A549 (cell line): ENCODE measurements around the gene HOXB4. TPM values are rescaled to one million over a fixed set of nuclear protein-coding genes. Genes with fewer than 3 reads are reported as not detected.
A peak's percentile ranks its signal among the peaks of the same experiment; 100 is the strongest.

Source experiments
- ATAC-seq, 2 experiments: fragments of 200-7000 bp in 1 of 2; fragments of >200 bp in 1 of 2; cut with Nextera tagmentation in 1 of 2; cut with Tn5 transposase in 1 of 2; 3 replicates each; pipeline versions ENCODE4 v1.8.0 to v1.9.1; 2018 to 2020; ENCODE audit warnings: mild to moderate bottlenecking in 1 of 2, moderate library complexity in 1 of 2
- CTCF ChIA-PET: fragments of 300-600 bp; sonication (Branson Sonifier 250); formaldehyde crosslinking; extraction: SDS; loops from one replicate; lab custom pipeline; 2021; ENCODE audit warnings: antibody characterized with exemption, inconsistent platforms; lab: Yijun Ruan, JAX
- POLR2A ChIA-PET: fragments of 350-600 bp; formaldehyde crosslinking; extraction: SDS; loops from one replicate; lab custom pipeline; 2021; ENCODE audit warnings: antibody characterized with exemption, inconsistent platforms; lab: Yijun Ruan, JAX
- DNase-seq, 2 experiments: peaks; one replicate each; pipeline versions ENCODE4 v3.0.0 to v3.0.0-alpha.2; 2011 to 2016; ENCODE audit warnings: low read depth in 1 of 2, low spot score in 1 of 2
- FAIRE-seq: peaks from 2 replicates; lab custom pipeline; 2011; peaks lifted over from hg19 to GRCh38; lab: Jason Lieb, UNC
- H3K27ac ChIP-seq, 2 experiments: fragments of >200 bp; sonication (Bioruptor Twin); formaldehyde crosslinking; 3 replicates each; pipeline ENCODE4 v1.5.1; 2016 to 2017
- H3K4me1 ChIP-seq: fragments of >200 bp; sonication (Bioruptor Twin); formaldehyde crosslinking; 3 replicates; pipeline ENCODE4 v1.6.1; 2016
- H3K4me2 ChIP-seq: fragments of >200 bp; sonication (Bioruptor Twin); formaldehyde crosslinking; 3 replicates; pipeline ENCODE4 v1.6.1; 2016
- H3K4me3 ChIP-seq: fragments of >200 bp; sonication (Bioruptor Twin); formaldehyde crosslinking; 3 replicates; pipeline ENCODE4 v1.5.1; 2016
- H3K9me3 ChIP-seq: fragments of >200 bp; sonication (Bioruptor Twin); formaldehyde crosslinking; 3 replicates; pipeline ENCODE4 v1.6.1; 2016
- CHD2 ChIP-seq: fragments of 150-350 bp; IDR thresholded peaks from 2 replicates; pipeline ENCODE4 v1.6.1; 2014; ENCODE audit warnings: low read length; ENCODE audit not compliant: partially characterized antibody
- CTCF ChIP-seq: fragments of >200 bp; sonication (Bioruptor Twin); formaldehyde crosslinking; IDR thresholded peaks from 3 replicates; pipeline ENCODE4 v1.5.1; 2016
- EHMT2 ChIP-seq: fragments of 200-600 bp; sonication (generic); IDR thresholded peaks from 2 replicates; pipeline ENCODE4 v1.6.1; 2016; ENCODE audit warnings: antibody characterized with exemption, low read depth, mild to moderate bottlenecking, moderate library complexity
- FOSB ChIP-seq: fragments of 250-450 bp; sonication (Bioruptor Pico); IDR thresholded peaks from 2 replicates; pipeline ENCODE4 v1.5.0; 2020; ENCODE audit warnings: mild to moderate bottlenecking, moderate library complexity
- FOXS1 ChIP-seq: fragments of 250-450 bp; sonication (Bioruptor Pico); IDR thresholded peaks from 2 replicates; pipeline ENCODE4 v1.5.0; 2020; ENCODE audit warnings: mild to moderate bottlenecking, moderate library complexity
- HDAC2 ChIP-seq: fragments of 200-600 bp; sonication (generic); IDR thresholded peaks from 2 replicates; pipeline ENCODE4 v1.6.1; 2016
- MYC ChIP-seq: IDR thresholded peaks from 2 replicates; pipeline ENCODE4 v1.6.1; 2012; ENCODE audit warnings: mild to moderate bottlenecking, inconsistent platforms, low read length, improper control_type of control experiment, borderline replicate concordance
- PHF8 ChIP-seq: fragments of 200-600 bp; sonication (generic); IDR thresholded peaks from 2 replicates; pipeline ENCODE4 v1.6.1; 2016; ENCODE audit warnings: low read depth, mild to moderate bottlenecking, antibody characterized with exemption, moderate library complexity, borderline replicate concordance
- RAD21 ChIP-seq, 2 experiments: fragments of >200 bp in 1 of 2; sonication (Bioruptor Twin) in 1 of 2; formaldehyde crosslinking in 1 of 2; IDR thresholded peaks in 1 of 2; conservative IDR thresholded peaks in 1 of 2; 2 replicates in 1 of 2; 3 replicates in 1 of 2; pipeline ENCODE4 v1.6.1; 2012 to 2018; ENCODE audit warnings: inconsistent platforms in 1 of 2
- RARB ChIP-seq: fragments of 250-450 bp; sonication (Bioruptor Pico); IDR thresholded peaks from 2 replicates; pipeline ENCODE4 v1.8.0; 2021; ENCODE audit warnings: mild to moderate bottlenecking, moderate library complexity
- RNF2 ChIP-seq: fragments of 200-600 bp; sonication (generic); IDR thresholded peaks from 2 replicates; pipeline ENCODE4 v1.6.1; 2016; ENCODE audit warnings: low read depth, mild to moderate bottlenecking, antibody characterized with exemption, moderate library complexity, borderline replicate concordance
- TP53 ChIP-seq: fragments of 250-450 bp; sonication (Bioruptor Pico); IDR thresholded peaks from 2 replicates; pipeline ENCODE4 v1.5.0; 2021; ENCODE audit warnings: mild to moderate bottlenecking, moderate library complexity
- ZC3H11A ChIP-seq: fragments of 450-650 bp; IDR thresholded peaks from 2 replicates; pipeline ENCODE4 v1.6.1; 2014; ENCODE audit warnings: antibody characterized with exemption, mild to moderate bottlenecking
- ZFP36 ChIP-seq: fragments of 450-650 bp; IDR thresholded peaks from 2 replicates; pipeline ENCODE4 v1.6.1; 2014; ENCODE audit warnings: borderline replicate concordance; ENCODE audit not compliant: partially characterized antibody
- ZSCAN20 ChIP-seq: fragments of 250-450 bp; sonication (Bioruptor Pico); IDR thresholded peaks from 2 replicates; pipeline ENCODE4 v1.8.0; 2022; ENCODE audit warnings: mild to moderate bottlenecking, moderate library complexity
- WGBS: methylation state at CpG from one replicate; pipeline ENCODE4 v1.1.6; 2017; ENCODE audit errors: missing lambda C conversion rate; 5-methylcytosine and 5-hydroxymethylcytosine counted together
- polyA plus RNA-seq, 4 experiments: library from polyadenylated mRNA; depleted of rRNA in 3 of 4; stranded (reverse); fragments of >200 nt; fragmentation: RNase III in 1 of 4; extraction: RNeasy Plus Mini Kit Qiagen cat#74134 plus additional on column Dnase treatment in 1 of 4; gene quantifications; 2 replicates in 3 of 4; 3 replicates in 1 of 4; pipeline ENCODE4 v1.2.3, GENCODE V29; 2011 to 2017
- TF ChIP-seq, protein P1 (sequence below): IDR thresholded peaks from 2 replicates; pipeline ENCODE4 v1.6.1; 2012; ENCODE audit warnings: low read depth, borderline replicate concordance
- TF ChIP-seq, protein P2 (sequence below): fragments of 150-350 bp; IDR thresholded peaks from 2 replicates; pipeline ENCODE4 v1.6.1; 2014; ENCODE audit warnings: low read depth, mild to moderate bottlenecking, low read length
- TF ChIP-seq, protein P3 (sequence below): fragments of >200 bp; sonication (Bioruptor Twin); formaldehyde crosslinking; IDR thresholded peaks from 2 replicates; pipeline ENCODE4 v1.6.1; 2016
- TF ChIP-seq, protein P4 (sequence below): fragments of >200 bp; sonication (Bioruptor Twin); formaldehyde crosslinking; IDR thresholded peaks from 3 replicates; pipeline ENCODE4 v1.6.1; 2016

HOXB4 gene
- polyA plus RNA-seq, 2 of the 4 experiments (the other 2 are of a cell fraction), result 0.30 to 0.74 TPM

GRCh38 chr17:48578616-48579470 is 693 bp upstream of the HOXB4 start:
- TF ChIP-seq RARB (CRISPR knock-in tag), result no peak
- no peak for TF ChIP-seq FOXS1 (CRISPR knock-in tag)
- TF ChIP-seq, protein P1, sequence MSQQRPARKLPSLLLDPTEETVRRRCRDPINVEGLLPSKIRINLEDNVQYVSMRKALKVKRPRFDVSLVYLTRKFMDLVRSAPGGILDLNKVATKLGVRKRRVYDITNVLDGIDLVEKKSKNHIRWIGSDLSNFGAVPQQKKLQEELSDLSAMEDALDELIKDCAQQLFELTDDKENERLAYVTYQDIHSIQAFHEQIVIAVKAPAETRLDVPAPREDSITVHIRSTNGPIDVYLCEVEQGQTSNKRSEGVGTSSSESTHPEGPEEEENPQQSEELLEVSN, result no peak
- TF ChIP-seq FOSB (CRISPR knock-in tag), result no peak
- TF ChIP-seq, protein P2, sequence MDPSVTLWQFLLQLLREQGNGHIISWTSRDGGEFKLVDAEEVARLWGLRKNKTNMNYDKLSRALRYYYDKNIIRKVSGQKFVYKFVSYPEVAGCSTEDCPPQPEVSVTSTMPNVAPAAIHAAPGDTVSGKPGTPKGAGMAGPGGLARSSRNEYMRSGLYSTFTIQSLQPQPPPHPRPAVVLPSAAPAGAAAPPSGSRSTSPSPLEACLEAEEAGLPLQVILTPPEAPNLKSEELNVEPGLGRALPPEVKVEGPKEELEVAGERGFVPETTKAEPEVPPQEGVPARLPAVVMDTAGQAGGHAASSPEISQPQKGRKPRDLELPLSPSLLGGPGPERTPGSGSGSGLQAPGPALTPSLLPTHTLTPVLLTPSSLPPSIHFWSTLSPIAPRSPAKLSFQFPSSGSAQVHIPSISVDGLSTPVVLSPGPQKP, result no peak
- TF ChIP-seq, all 56 proteins: peak for 0
- Histone ChIP-seq H3K4me1 (peaks cover 16% of the 10 kb centered on the region), H3K4me3 (no peak overlapping the region), H3K27ac (no peak overlapping the region), H3K4me2 (no peak overlapping the region), H3K9me3 (no peaks in the 10 kb centered on the region)
- ChIA-PET POLR2A (no interaction called here), CTCF (interaction anchor here (1.0 kb wide), 1 partner anchor 226 kb away, joined by 3 read pairs; no protein-coding TSS in a partner anchor)
- ATAC-seq (no peak), FAIRE-seq (no peak), DNase-seq (no peak)
- WGBS, result 91% methylated on average over 43 of the region's 43 CpGs

- Histone ChIP-seq H3K4me2 (peak overlapping the region; percentile 36), H3K27ac (peak overlapping the region in 1 of 2 experiments; percentile 31; a peak in 2 of 6 replicates), H3K4me3 (no peak overlapping the region), H3K9me3 (no peaks in the 10 kb centered on the region), H3K4me1 (peaks cover 16% of the 10 kb centered on the region)
- CTCF ChIA-PET, result no interaction called here
- 90% methylated on average over 19 of the region's 19 CpGs for WGBS
- POLR2A ChIA-PET, result no interaction called here
- no peak for TF ChIP-seq RAD21 (conservative IDR thresholded peaks at IDR 0.05 in 1 of 2, IDR thresholded peaks at IDR 0.05 in 1 of 2)
- TF ChIP-seq, protein P3, sequence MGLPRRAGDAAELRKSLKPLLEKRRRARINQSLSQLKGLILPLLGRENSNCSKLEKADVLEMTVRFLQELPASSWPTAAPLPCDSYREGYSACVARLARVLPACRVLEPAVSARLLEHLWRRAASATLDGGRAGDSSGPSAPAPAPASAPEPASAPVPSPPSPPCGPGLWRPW, result no peak
- no peak for TF ChIP-seq PHF8
- DNase-seq, result no peak
- no peak for FAIRE-seq
- ATAC-seq, result no peak
Observed at GRCh38 chr17:48577330-48577945, 712 bp downstream of the HOXB4 start.

DNA sequence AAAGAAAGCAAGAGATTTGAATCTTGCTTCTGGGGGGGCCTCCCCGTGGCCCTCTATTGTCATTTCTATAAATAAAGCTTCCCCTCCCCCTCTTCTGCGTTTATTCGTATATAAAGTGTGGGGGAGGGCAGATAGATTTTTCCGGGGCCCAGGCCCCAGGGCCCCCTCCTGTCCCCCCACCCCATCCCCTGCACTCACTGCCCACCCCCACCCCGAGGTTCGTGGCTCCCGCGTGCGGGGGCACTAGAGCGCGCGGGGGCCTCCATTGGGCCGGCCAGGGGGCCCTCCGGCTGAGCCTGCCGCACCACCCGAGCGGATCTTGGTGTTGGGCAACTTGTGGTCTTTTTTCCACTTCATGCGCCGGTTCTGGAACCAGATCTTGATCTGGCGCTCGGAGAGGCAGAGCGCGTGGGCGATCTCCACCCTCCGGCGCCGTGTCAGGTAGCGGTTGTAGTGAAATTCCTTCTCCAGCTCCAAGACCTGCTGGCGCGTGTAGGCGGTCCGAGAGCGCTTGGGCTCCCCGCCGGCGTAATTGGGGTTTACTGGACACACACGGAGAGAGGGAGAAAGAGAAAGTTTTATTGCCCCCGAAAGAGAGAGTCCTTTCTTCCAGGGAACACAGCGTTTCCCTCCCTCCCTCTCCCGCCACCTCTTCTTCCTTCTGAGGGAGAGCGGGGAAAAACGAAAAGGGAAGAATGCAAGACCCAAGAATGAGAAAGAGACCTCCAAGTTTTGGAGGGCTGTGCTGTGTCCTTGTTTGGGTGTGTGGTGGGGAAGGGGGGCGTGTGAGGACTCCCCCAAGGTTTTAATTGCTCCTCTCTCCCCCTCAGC is 1.5 kb downstream of the HOXB4 start:
- peak overlapping the region; percentile 2; the same call in 1 of the 3 replicates for H3K4me3 ChIP-seq
- DNase-seq (no peak), ATAC-seq (peak in 1 of 2 experiments; percentile 28; a peak in 2 of 6 replicates), FAIRE-seq (no peak)
- TF ChIP-seq ZSCAN20 (CRISPR knock-in tag), result no peak
- TF ChIP-seq, protein P4, sequence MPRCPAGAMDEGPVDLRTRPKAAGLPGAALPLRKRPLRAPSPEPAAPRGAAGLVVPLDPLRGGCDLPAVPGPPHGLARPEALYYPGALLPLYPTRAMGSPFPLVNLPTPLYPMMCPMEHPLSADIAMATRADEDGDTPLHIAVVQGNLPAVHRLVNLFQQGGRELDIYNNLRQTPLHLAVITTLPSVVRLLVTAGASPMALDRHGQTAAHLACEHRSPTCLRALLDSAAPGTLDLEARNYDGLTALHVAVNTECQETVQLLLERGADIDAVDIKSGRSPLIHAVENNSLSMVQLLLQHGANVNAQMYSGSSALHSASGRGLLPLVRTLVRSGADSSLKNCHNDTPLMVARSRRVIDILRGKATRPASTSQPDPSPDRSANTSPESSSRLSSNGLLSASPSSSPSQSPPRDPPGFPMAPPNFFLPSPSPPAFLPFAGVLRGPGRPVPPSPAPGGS, result no peak
- no peak for TF ChIP-seq CTCF
- no peak for TF ChIP-seq ZC3H11A
- no peak for TF ChIP-seq CHD2
- TF ChIP-seq TP53 (CRISPR knock-in tag), result no peak
- TF ChIP-seq, protein P3, result no peak
- no peak for TF ChIP-seq MYC
- TF ChIP-seq RNF2, result no peak
- no peak for TF ChIP-seq ZFP36
- no peak for TF ChIP-seq HDAC2
- no peak for TF ChIP-seq EHMT2
- H3K27ac ChIP-seq, result peak overlapping the region in 1 of 2 experiments; percentile 40; a peak in 2 of 6 replicates
- H3K4me2 ChIP-seq, result peak overlapping the region; percentile 36
- H3K4me1 ChIP-seq, result peaks cover 16% of the 10 kb centered on the region
- H3K9me3 ChIP-seq, result no peaks in the 10 kb centered on the region
- POLR2A ChIA-PET, result no interaction called here
- CTCF ChIA-PET, result interaction anchor here (1.0 to 1.3 kb wide), 4 partner anchors 9 to 241 kb away, joined by 3 to 4 read pairs (median 3); no protein-coding TSS in a partner anchor
- 77% methylated on average over 36 of the region's 43 CpGs for WGBS
